ENCODE data around the gene PRMT5.
A peak's percentile ranks its signal among the peaks of the same experiment; 100 is the strongest.

Gene PRMT5

DNA sequence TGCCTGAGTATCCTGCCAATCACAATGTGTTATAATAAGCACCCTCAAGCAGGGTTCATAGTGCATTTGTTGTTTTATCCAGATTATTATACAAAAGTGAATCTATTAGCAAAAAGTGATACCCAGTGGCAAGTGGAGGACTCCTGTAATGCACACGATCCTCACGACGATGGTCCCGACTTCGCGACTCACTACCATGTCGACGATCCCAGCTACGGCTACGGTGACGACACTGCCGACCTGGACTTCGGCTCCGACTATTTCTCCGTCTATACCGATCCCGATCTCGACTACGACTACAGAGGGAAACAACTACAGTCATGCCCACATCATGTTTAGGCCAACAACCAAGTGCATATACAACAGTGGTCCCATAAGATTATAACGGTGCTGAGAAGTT lies 23.1 kb downstream of the PRMT5 start:
- no peak for DNase-seq (ENCODE audit: low read depth, low spot score)
- peaks cover 85% of the 10 kb centered on the region for H3K36me3 ChIP-seq (ENCODE audit: insufficient read depth, insufficient read length, low read length)

DNA sequence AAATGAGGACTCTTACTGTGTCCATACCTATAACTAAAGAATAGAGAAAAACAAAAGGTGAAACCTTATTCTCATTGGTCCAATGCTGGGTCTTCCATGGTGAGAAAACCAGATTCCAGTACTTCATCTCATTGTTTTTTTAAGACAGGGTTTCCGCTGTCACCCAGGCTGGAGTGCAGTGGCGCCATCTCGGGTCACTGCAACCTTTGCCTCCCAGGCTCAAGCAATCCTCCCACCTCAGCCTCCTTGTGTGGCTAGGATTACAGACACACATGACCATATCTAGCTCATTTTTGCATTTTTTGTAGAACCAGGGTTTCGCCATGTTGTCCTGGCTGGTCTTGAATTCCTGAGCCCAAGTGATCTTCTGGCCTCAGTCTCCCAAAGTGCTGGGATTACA lies 23.5 kb downstream of the PRMT5 start:
- H3K4me3 ChIP-seq (ENCODE audit: insufficient read length, low read depth): no peak overlapping the region
- DNase-seq (ENCODE audit: low read depth, low spot score): no peak
- TF ChIP-seq ZNF274 (IDR thresholded peaks at IDR 0.05; ENCODE audit: low read depth, low read length) (no peak), SUZ12 (IDR thresholded peaks at IDR 0.05; ENCODE audit: extremely low read depth, insufficient read depth, insufficient read length) (no peak), YY1 (IDR thresholded peaks at IDR 0.05; ENCODE audit: insufficient read depth, insufficient read length) (no peak)
- H3K9me3 ChIP-seq (ENCODE audit: insufficient read depth, low read length): no peaks in the 10 kb centered on the region
- H3K9ac ChIP-seq (ENCODE audit: insufficient read length, low read depth): no peak overlapping the region
- peaks cover 85% of the 10 kb centered on the region for H3K36me3 ChIP-seq (ENCODE audit: insufficient read depth, insufficient read length, low read length)
- no peaks in the 10 kb centered on the region for H3K27me3 ChIP-seq (ENCODE audit: insufficient read depth, insufficient read length)
- no peaks in the 10 kb centered on the region for H3K4me1 ChIP-seq (ENCODE audit: insufficient read depth, insufficient read length)

More for the DNA sequence above, 23.1 kb downstream of the PRMT5 start:
- no peak overlapping the region for H3K4me3 ChIP-seq (ENCODE audit: insufficient read length, low read depth)
- no peak overlapping the region for H3K9ac ChIP-seq (ENCODE audit: insufficient read length, low read depth)
- TF ChIP-seq ZNF274 (IDR thresholded peaks at IDR 0.05; ENCODE audit: low read depth, low read length): no peak
- no peak for TF ChIP-seq SUZ12 (IDR thresholded peaks at IDR 0.05; ENCODE audit: extremely low read depth, insufficient read depth, insufficient read length)
- no peak for TF ChIP-seq YY1 (IDR thresholded peaks at IDR 0.05; ENCODE audit: insufficient read depth, insufficient read length)
- no peaks in the 10 kb centered on the region for H3K9me3 ChIP-seq (ENCODE audit: insufficient read depth, low read length)
- no peaks in the 10 kb centered on the region for H3K4me1 ChIP-seq (ENCODE audit: insufficient read depth, insufficient read length)
- no peaks in the 10 kb centered on the region for H3K27me3 ChIP-seq (ENCODE audit: insufficient read depth, insufficient read length)

DNA sequence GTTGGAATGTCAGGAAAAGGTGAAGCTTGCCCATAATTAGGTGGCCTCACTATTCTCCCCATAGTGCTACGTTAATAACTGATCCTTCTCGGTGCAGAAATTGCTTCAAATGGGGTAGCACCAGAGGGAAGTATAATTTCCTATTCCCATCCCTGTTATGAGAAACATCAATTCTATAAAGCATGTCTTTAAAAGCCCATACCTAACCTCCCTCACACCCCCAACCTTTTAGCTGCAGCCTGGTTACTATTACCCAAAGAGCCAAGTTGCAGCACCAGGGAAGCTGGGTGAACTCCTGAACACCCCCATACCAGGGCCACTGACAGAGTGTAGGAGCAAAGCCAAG lies 25.5 kb downstream of the PRMT5 start:
- peaks cover 81% of the 10 kb centered on the region for H3K36me3 ChIP-seq (ENCODE audit: insufficient read depth, insufficient read length, low read length)
- no peak for TF ChIP-seq YY1 (IDR thresholded peaks at IDR 0.05; ENCODE audit: insufficient read depth, insufficient read length)
- no peak for TF ChIP-seq ZNF274 (IDR thresholded peaks at IDR 0.05; ENCODE audit: low read depth, low read length)
- TF ChIP-seq SUZ12 (IDR thresholded peaks at IDR 0.05; ENCODE audit: extremely low read depth, insufficient read depth, insufficient read length): no peak
- H3K4me1 ChIP-seq (ENCODE audit: insufficient read depth, insufficient read length): peaks cover 7% of the 10 kb centered on the region
- no peak for DNase-seq (ENCODE audit: low read depth, low spot score)
- peaks cover 2% of the 10 kb centered on the region for H3K27me3 ChIP-seq (ENCODE audit: insufficient read depth, insufficient read length)
- H3K9ac ChIP-seq (ENCODE audit: insufficient read length, low read depth): no peak overlapping the region
- H3K9me3 ChIP-seq (ENCODE audit: insufficient read depth, low read length): no peaks in the 10 kb centered on the region
- no peak overlapping the region for H3K4me3 ChIP-seq (ENCODE audit: insufficient read length, low read depth)

DNA sequence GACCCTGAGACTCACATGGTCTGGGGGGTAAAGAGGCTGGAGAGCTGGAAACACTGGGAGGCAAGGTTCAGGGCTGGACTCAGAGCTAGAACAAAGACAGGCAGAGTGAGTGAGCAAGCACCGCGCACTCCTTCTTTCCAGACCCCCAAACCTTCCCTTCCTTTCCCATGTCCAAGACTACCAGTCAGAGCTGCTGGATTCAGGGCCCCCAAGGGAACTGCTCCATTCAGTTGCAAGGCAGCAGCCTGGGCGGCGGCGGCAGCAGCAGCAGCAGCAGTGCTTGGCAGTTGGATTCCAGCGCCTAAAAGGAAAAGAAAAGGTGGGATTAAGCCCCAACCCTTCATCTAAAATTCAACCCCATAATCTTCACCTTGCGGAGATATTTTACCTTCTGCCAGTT lies 27.4 kb downstream of the PRMT5 start:
- no peaks in the 10 kb centered on the region for H3K9me3 ChIP-seq (ENCODE audit: insufficient read depth, low read length)
- peaks cover 7% of the 10 kb centered on the region for H3K4me1 ChIP-seq (ENCODE audit: insufficient read depth, insufficient read length)
- no peak for DNase-seq (ENCODE audit: low read depth, low spot score)
- TF ChIP-seq ZNF274 (IDR thresholded peaks at IDR 0.05; ENCODE audit: low read depth, low read length) (no peak), YY1 (IDR thresholded peaks at IDR 0.05; ENCODE audit: insufficient read depth, insufficient read length) (no peak), SUZ12 (IDR thresholded peaks at IDR 0.05; ENCODE audit: extremely low read depth, insufficient read depth, insufficient read length) (no peak)
- H3K4me3 ChIP-seq (ENCODE audit: insufficient read length, low read depth): no peak overlapping the region
- H3K9ac ChIP-seq (ENCODE audit: insufficient read length, low read depth): no peak overlapping the region
- peaks cover 67% of the 10 kb centered on the region for H3K36me3 ChIP-seq (ENCODE audit: insufficient read depth, insufficient read length, low read length)
- H3K27me3 ChIP-seq (ENCODE audit: insufficient read depth, insufficient read length): peaks cover 20% of the 10 kb centered on the region

DNA sequence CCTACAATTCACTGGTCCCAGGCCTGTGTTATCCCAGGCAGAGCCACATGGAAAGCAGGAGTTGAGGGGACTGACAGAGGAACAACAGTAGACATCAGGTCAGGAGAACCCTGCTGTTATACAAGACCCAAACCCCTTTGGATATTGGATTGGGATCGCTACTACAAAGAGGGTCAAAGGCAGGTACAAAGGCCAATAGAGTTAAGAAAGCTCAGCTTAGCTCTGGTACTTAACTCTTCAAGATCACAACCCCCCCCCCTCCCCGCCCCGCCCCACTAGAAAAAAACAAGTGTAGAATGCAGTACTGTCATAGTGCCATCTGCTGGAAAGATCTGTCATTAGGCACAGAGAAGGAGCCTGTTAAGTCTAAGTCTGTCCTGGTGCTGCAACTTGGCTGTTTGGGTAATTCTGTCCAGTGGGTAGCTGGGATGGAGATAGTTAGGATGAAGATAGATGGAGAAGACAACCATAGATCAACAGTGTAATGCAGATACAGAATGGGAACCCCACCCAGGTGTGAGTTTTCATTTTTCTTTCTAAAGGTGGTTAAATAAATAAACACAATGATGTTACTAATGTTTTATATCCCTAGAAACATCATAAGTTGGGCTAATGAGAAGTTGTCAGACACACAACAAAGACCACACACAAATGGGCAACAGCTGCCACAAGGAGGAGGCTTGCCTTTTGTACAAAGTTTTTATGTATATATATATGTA lies 28.9 kb downstream of the PRMT5 start:
- no peak overlapping the region for H3K4me3 ChIP-seq (ENCODE audit: insufficient read length, low read depth)
- TF ChIP-seq YY1 (IDR thresholded peaks at IDR 0.05; ENCODE audit: insufficient read depth, insufficient read length): no peak
- H3K9ac ChIP-seq (ENCODE audit: insufficient read length, low read depth): no peak overlapping the region
- H3K4me1 ChIP-seq (ENCODE audit: insufficient read depth, insufficient read length): peaks cover 7% of the 10 kb centered on the region
- no peaks in the 10 kb centered on the region for H3K9me3 ChIP-seq (ENCODE audit: insufficient read depth, low read length)
- peaks cover 52% of the 10 kb centered on the region for H3K36me3 ChIP-seq (ENCODE audit: insufficient read depth, insufficient read length, low read length)
- peak; percentile 50 for DNase-seq (ENCODE audit: low read depth, low spot score)
- H3K27me3 ChIP-seq (ENCODE audit: insufficient read depth, insufficient read length): peaks cover 36% of the 10 kb centered on the region

DNA sequence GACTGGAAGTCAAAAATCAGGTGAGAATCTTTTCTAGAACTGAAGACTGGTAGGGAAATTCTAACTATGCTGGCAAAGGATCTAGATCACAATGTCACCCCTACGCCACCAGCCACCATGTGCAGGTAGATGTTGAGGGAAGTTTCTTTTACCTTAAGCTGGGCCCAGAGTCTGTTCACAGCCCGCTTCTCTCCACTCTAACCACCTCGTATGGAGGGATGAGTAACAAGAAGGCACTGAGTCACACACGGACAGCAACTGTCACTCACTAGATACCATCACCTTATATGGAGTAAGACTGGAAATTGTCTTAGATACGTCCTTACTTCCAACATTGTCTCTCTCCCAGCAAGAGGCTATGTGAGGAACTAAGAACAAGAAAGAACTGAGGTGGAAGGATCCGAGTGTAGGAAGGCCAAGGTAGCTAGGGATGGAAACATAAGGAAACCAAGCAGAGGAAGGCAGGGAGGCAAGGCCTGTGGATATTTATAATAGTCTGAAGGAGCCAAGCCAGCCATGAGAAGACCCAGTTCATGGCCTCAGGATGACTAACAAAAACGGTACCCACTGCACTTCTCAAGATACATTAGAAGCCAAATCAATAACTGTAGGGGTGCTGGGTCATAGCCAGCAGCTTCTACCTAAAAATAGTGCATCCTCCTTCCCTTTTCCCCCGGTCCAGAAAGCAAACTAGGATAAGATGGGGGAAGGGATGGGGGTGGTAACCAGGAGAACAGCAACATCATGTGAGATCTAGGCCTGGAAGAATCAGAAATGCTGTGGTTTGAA lies 30.7 kb downstream of the PRMT5 start:
- TF ChIP-seq SUZ12 (IDR thresholded peaks at IDR 0.05; ENCODE audit: extremely low read depth, insufficient read depth, insufficient read length) (no peak), YY1 (IDR thresholded peaks at IDR 0.05; ENCODE audit: insufficient read depth, insufficient read length) (no peak), ZNF274 (IDR thresholded peaks at IDR 0.05; ENCODE audit: low read depth, low read length) (no peak)
- Histone ChIP-seq H3K9me3 (ENCODE audit: insufficient read depth, low read length) (no peaks in the 10 kb centered on the region), H3K4me3 (ENCODE audit: insufficient read length, low read depth) (no peak overlapping the region), H3K4me1 (ENCODE audit: insufficient read depth, insufficient read length) (peaks cover 7% of the 10 kb centered on the region), H3K36me3 (ENCODE audit: insufficient read depth, insufficient read length, low read length) (peaks cover 35% of the 10 kb centered on the region), H3K27me3 (ENCODE audit: insufficient read depth, insufficient read length) (peaks cover 36% of the 10 kb centered on the region), H3K9ac (ENCODE audit: insufficient read length, low read depth) (no peak overlapping the region)
- no peak for DNase-seq (ENCODE audit: low read depth, low spot score)

DNA sequence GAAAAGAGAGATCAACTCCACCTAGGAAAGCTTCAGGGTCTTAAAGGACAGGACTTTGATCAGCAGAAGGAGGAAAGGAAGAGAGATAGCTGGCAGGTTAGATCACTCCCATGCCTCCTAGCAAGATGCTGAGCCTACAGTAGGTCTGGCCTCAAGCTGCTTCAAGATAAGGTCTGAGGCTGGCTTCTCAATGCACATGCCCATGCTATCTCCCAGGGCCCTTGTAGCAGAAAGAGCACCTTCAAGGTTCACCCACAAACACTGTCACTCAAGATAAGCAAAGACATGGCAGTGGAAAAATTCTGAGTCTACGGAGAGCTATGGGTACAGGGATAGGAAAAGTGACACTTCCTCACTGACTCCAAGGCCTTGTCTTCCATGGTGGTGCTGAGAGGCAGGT lies 31.8 kb downstream of the PRMT5 start:
- no peak overlapping the region for H3K4me3 ChIP-seq (ENCODE audit: insufficient read length, low read depth)
- peaks cover 23% of the 10 kb centered on the region for H3K36me3 ChIP-seq (ENCODE audit: insufficient read depth, insufficient read length, low read length)
- H3K27me3 ChIP-seq (ENCODE audit: insufficient read depth, insufficient read length): peaks cover 36% of the 10 kb centered on the region
- no peak for DNase-seq (ENCODE audit: low read depth, low spot score)
- H3K9me3 ChIP-seq (ENCODE audit: insufficient read depth, low read length): no peaks in the 10 kb centered on the region
- H3K9ac ChIP-seq (ENCODE audit: insufficient read length, low read depth): no peak overlapping the region
- H3K4me1 ChIP-seq (ENCODE audit: insufficient read depth, insufficient read length): peaks cover 11% of the 10 kb centered on the region
- TF ChIP-seq SUZ12 (IDR thresholded peaks at IDR 0.05; ENCODE audit: extremely low read depth, insufficient read depth, insufficient read length) (no peak), ZNF274 (IDR thresholded peaks at IDR 0.05; ENCODE audit: low read depth, low read length) (no peak), YY1 (IDR thresholded peaks at IDR 0.05; ENCODE audit: insufficient read depth, insufficient read length) (no peak)

Measured in NT2/D1 (cell line).